Measurements from ENCODE around the gene TTBK2. TPM values are rescaled to one million over a fixed set of nuclear protein-coding genes. Genes with fewer than 3 reads are reported as not detected.
A peak's percentile ranks its signal among the peaks of the same experiment; 100 is the strongest.

The TTBK2 gene
- total RNA-seq, 1 experiment from 2014 or later = 18.6 TPM

DNA sequence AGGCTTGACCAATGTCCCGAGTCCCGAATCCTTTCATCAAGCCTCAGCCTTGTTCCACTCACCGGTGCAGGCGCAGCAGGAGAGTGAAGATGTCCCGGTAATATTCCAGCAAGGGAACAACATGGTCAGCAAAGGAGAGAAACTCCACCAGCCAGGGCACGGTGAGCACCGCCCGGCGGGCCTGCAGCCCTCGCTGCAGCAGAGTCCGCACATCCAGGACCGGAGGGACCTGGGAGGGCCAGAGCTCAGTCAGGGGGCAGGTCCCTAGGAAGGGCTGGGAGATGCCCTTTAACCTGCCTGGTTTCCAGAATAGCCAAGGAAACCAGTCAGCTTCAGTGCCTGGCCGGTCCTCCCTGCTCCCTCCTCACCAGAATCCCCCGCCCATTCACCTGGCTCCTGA is 190.0 kb downstream of the TTBK2 start:
- peak overlapping the region; percentile 11; the same call in 1 of the 2 replicates for H3K27ac Mint-ChIP-seq

DNA sequence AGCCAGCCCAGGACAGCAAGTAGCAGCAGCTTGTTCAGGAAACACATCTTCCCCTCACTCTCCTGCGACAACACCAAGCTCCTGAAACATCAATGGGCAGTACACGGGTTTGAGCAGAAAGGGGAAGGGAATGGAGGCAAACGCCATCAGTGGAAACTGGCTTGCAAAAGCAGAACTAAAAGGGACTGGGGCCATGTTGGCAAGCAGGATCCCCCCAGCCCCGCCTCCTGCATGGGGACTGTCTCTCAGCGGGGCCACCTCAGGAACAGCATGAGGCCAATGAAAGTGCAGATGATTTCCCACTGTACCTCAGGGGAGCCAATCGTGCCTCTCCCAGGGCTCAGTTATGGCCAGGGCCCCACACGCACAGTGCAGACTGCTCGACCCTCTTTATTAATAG is 190.4 kb downstream of the TTBK2 start:
- TF ChIP-seq, protein P1, sequence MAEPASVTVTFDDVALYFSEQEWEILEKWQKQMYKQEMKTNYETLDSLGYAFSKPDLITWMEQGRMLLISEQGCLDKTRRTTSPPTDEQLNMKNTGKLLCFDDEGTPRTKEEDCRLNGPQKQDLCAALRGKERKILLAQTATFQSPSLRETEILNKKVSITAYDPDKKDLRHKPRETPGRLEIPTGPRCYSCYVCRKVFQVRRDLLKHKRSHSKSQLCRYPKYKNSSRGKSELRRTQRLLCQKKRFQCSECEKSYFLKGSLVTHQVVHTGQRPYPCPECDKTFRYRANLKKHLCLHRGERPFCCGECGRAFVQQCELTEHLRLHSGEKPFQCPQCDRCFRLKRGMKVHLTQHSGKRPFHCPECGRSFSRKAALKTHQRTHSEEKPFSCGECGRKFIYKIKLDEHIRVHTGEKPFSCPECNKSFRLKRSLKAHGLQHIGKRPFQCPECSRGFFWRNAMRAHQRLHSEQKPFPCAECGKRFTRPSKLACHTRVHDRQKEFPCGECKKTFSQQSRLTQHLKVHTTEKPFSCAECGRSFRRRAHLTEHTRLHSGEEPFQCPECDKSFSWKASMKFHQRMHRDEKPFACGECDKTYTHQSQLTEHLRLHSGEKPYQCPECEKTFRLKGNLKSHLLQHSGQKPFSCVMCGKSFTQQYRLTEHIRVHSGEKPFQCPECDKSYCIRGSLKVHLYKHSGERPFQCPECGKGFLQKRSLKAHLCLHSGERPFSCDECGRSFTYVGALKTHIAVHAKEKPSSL (CRISPR knock-in tag; conservative IDR thresholded peaks at IDR 0.05) = no peak
- no peak for TF ChIP-seq ZBTB21 (CRISPR knock-in tag; IDR thresholded peaks at IDR 0.05; ENCODE audit: borderline replicate concordance)
- TF ChIP-seq, protein P2, sequence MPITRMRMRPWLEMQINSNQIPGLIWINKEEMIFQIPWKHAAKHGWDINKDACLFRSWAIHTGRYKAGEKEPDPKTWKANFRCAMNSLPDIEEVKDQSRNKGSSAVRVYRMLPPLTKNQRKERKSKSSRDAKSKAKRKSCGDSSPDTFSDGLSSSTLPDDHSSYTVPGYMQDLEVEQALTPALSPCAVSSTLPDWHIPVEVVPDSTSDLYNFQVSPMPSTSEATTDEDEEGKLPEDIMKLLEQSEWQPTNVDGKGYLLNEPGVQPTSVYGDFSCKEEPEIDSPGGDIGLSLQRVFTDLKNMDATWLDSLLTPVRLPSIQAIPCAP (CRISPR knock-in tag; IDR thresholded peaks at IDR 0.05) = no peak
- TF ChIP-seq, protein P3, sequence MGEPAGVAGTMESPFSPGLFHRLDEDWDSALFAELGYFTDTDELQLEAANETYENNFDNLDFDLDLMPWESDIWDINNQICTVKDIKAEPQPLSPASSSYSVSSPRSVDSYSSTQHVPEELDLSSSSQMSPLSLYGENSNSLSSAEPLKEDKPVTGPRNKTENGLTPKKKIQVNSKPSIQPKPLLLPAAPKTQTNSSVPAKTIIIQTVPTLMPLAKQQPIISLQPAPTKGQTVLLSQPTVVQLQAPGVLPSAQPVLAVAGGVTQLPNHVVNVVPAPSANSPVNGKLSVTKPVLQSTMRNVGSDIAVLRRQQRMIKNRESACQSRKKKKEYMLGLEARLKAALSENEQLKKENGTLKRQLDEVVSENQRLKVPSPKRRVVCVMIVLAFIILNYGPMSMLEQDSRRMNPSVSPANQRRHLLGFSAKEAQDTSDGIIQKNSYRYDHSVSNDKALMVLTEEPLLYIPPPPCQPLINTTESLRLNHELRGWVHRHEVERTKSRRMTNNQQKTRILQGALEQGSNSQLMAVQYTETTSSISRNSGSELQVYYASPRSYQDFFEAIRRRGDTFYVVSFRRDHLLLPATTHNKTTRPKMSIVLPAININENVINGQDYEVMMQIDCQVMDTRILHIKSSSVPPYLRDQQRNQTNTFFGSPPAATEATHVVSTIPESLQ (CRISPR knock-in tag; IDR thresholded peaks at IDR 0.05) = no peak
- no peak for TF ChIP-seq GTF2I (CRISPR knock-in tag; conservative IDR thresholded peaks at IDR 0.05)
- TF ChIP-seq, protein P4, sequence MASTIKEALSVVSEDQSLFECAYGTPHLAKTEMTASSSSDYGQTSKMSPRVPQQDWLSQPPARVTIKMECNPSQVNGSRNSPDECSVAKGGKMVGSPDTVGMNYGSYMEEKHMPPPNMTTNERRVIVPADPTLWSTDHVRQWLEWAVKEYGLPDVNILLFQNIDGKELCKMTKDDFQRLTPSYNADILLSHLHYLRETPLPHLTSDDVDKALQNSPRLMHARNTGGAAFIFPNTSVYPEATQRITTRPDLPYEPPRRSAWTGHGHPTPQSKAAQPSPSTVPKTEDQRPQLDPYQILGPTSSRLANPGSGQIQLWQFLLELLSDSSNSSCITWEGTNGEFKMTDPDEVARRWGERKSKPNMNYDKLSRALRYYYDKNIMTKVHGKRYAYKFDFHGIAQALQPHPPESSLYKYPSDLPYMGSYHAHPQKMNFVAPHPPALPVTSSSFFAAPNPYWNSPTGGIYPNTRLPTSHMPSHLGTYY (CRISPR knock-in tag; IDR thresholded peaks at IDR 0.05) = no peak
- no peak for TF ChIP-seq NR3C1 (CRISPR knock-in tag; conservative IDR thresholded peaks at IDR 0.05; ENCODE audit: low read depth)
- TF ChIP-seq NR2C2 (CRISPR knock-in tag; IDR thresholded peaks at IDR 0.05) = no peak
- no peak for TF ChIP-seq TEAD1 (CRISPR knock-in tag; IDR thresholded peaks at IDR 0.05)
- TF ChIP-seq NFATC4 (CRISPR knock-in tag; IDR thresholded peaks at IDR 0.05) = no peak
- no peak for TF ChIP-seq ZNF121 (CRISPR knock-in tag; IDR thresholded peaks at IDR 0.05)
- no peaks in the 10 kb centered on the region for H3K9me3 Mint-ChIP-seq

More for the DNA sequence above, 190.0 kb downstream of the TTBK2 start:
- TF ChIP-seq, protein P5, sequence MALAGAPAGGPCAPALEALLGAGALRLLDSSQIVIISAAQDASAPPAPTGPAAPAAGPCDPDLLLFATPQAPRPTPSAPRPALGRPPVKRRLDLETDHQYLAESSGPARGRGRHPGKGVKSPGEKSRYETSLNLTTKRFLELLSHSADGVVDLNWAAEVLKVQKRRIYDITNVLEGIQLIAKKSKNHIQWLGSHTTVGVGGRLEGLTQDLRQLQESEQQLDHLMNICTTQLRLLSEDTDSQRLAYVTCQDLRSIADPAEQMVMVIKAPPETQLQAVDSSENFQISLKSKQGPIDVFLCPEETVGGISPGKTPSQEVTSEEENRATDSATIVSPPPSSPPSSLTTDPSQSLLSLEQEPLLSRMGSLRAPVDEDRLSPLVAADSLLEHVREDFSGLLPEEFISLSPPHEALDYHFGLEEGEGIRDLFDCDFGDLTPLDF (CRISPR knock-in tag; IDR thresholded peaks at IDR 0.05) = no peak
- TF ChIP-seq, protein P2 (CRISPR knock-in tag; IDR thresholded peaks at IDR 0.05) = no peak
- TF ChIP-seq NR3C1 (CRISPR knock-in tag; conservative IDR thresholded peaks at IDR 0.05; ENCODE audit: low read depth) (no peak), NFATC4 (CRISPR knock-in tag; IDR thresholded peaks at IDR 0.05) (no peak)
- TF ChIP-seq, protein P6, sequence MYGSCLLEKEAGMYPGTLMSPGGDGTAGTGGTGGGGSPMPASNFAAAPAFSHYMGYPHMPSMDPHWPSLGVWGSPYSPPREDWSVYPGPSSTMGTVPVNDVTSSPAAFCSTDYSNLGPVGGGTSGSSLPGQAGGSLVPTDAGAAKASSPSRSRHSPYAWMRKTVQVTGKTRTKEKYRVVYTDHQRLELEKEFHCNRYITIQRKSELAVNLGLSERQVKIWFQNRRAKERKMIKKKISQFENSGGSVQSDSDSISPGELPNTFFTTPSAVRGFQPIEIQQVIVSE (CRISPR knock-in tag; IDR thresholded peaks at IDR 0.05; ENCODE audit: borderline replicate concordance) = no peak
- TF ChIP-seq, protein P7, sequence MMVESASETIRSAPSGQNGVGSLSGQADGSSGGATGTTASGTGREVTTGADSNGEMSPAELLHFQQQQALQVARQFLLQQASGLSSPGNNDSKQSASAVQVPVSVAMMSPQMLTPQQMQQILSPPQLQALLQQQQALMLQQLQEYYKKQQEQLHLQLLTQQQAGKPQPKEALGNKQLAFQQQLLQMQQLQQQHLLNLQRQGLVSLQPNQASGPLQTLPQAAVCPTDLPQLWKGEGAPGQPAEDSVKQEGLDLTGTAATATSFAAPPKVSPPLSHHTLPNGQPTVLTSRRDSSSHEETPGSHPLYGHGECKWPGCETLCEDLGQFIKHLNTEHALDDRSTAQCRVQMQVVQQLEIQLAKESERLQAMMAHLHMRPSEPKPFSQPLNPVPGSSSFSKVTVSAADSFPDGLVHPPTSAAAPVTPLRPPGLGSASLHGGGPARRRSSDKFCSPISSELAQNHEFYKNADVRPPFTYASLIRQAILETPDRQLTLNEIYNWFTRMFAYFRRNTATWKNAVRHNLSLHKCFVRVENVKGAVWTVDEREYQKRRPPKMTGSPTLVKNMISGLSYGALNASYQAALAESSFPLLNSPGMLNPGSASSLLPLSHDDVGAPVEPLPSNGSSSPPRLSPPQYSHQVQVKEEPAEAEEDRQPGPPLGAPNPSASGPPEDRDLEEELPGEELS (CRISPR knock-in tag; IDR thresholded peaks at IDR 0.05) = no peak
- ATAC-seq = no peak
- H3K27me3 Mint-ChIP-seq (ENCODE audit: low read depth) = no peaks in the 10 kb centered on the region
- no peaks in the 10 kb centered on the region for H3K9me3 Mint-ChIP-seq
- peaks cover 17% of the 10 kb centered on the region for H3K4me1 Mint-ChIP-seq
- POLR2A ChIA-PET = no interaction called here
- DNase-seq (ENCODE audit: low spot score) = no peak
- H3K4me3 Mint-ChIP-seq = no peak overlapping the region
- CTCF ChIA-PET = interaction anchor here (1.2 kb wide), 1 partner anchor 8 kb away, joined by 5 read pairs; no protein-coding TSS in a partner anchor
- H3K36me3 Mint-ChIP-seq = peaks cover 50% of the 10 kb centered on the region

More for the DNA sequence above, 190.4 kb downstream of the TTBK2 start:
- Mint-ChIP-seq H3K27ac (peak overlapping the region; percentile 11; the same call in 1 of the 2 replicates), H3K4me3 (no peak overlapping the region), H3K4me1 (peaks cover 17% of the 10 kb centered on the region), H3K27me3 (ENCODE audit: low read depth) (no peaks in the 10 kb centered on the region), H3K36me3 (peaks cover 54% of the 10 kb centered on the region)
- CTCF ChIA-PET = interaction anchor here (1.6 kb wide), 1 partner anchor 196 kb away, joined by 4 read pairs; no protein-coding TSS in a partner anchor
- DNase-seq (ENCODE audit: low spot score) (no peak), ATAC-seq (no peak)
- POLR2A ChIA-PET = no interaction called here

All from WTC11 (cell line).